CD4-positive, alpha-beta T cell treated with Interleukin-4 for 1 hour (primary cell): ENCODE results near the gene HACD2.

Source experiments
- DNase-seq, 2 donors: peaks; one replicate each; pipeline ENCODE4 v3.0.0-alpha.2; 2020 to 2022

The HACD2 gene

DNA sequence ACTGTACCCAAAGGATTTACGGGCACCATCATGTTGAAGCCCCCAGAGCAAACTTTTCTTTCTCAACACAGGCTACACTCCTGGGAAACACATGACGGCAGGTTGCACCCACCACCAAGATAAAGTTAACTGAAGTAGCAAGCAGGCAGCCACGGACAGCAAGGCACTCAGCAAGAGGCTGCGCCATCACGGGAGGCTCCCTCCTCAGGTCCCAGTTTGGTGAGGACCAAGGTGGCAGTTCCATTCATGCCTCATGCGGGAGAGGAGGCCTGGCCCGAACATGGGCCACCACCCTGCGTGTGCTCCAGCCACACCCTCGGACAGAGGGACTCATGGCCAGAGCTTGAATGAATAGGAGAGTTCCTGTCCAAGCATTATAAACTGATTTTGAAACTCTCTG, 142.7 kb downstream of the HACD2 start:
- no peak for DNase-seq
